Stimulated activated CD8-positive, alpha-beta memory T cell treated with anti-CD3 and anti-CD28 coated beads, Interleukin-2, amount 100 ng/mL, for 1 hour (primary cell): ENCODE data around the gene APIP.

ENCODE experiments used
- DNase-seq, 2 donors: peaks; one replicate each; pipeline ENCODE4 v3.0.0-alpha.2; 2020; ENCODE audit warnings: low read depth in 2 of 2

Gene APIP

GRCh38 chr11:34840736-34841386 is 75.3 kb downstream of the APIP start:
- no peak for DNase-seq

- no peak for DNase-seq
Measured at GRCh38 chr11:34839969-34840368, 76.2 kb downstream of the APIP start.

DNA sequence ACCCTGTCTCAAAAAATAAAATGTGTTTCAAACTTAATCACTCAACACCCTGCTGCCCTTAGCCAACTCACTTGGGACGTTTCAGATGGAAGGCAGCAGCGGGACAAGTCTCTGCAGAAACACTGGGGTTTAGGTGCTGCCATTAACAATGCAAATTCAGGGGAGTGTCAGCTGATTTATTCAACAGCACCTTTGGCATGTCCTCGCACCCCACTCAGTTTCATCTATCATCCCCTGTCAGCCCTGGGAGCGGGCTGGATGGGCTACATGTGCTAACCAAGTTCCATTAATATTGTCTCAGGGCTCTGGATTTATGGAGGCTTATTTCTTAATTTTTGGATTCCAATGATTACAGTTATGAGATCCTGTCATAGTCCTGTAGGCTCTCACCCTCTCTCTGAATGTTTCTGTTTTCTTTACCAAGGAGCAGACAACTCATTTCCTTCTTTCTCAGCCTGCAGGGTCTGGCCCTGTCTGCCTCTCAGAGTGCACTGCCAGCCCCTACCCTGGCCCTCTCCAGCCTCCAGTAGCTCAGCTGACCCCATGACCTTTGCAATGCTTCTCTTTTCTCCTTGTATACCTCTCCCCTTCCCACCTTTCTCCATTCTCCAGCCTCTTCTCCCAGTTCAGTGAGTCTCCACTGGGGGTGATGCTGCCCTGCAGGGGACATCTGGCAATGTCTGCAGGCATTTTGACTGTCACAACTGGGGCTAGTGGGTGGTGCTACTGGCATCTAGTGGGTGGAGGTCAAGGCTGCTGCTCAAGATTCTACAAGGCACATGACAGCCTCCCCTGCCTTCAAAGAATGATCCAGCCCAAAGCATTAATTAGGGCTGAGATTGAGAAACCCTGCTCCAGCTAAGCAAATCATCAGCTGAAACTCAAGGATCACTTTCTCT is 79.0 kb downstream of the APIP start:
- DNase-seq = no peak

DNA sequence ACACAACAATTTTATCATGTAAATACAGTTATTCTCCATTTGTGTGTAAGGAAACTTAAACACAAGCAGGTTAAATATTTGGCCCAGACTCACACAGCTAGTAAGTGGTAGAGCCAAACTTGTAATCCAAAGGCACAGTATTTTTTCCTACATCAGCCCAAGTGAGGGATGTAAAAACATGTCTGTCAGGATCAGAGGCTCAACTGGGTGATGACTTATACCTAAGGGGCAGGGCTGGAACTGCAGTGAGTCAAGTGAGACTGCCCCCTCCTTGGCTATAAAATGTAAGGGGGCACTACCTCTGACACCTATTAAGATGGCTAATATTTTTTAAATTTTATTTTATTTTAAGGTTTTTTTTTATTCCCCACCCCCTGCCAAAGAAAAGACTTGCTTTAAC is 82.6 kb downstream of the APIP start:
- DNase-seq = no peak
